ENCODE results near the gene CGGBP1. TPM values are rescaled to one million over a fixed set of nuclear protein-coding genes. Genes with fewer than 3 reads are reported as not detected.

CGGBP1 gene
- total RNA-seq, 2 donors from 2014 or later, result 139 to 163 TPM

DNA sequence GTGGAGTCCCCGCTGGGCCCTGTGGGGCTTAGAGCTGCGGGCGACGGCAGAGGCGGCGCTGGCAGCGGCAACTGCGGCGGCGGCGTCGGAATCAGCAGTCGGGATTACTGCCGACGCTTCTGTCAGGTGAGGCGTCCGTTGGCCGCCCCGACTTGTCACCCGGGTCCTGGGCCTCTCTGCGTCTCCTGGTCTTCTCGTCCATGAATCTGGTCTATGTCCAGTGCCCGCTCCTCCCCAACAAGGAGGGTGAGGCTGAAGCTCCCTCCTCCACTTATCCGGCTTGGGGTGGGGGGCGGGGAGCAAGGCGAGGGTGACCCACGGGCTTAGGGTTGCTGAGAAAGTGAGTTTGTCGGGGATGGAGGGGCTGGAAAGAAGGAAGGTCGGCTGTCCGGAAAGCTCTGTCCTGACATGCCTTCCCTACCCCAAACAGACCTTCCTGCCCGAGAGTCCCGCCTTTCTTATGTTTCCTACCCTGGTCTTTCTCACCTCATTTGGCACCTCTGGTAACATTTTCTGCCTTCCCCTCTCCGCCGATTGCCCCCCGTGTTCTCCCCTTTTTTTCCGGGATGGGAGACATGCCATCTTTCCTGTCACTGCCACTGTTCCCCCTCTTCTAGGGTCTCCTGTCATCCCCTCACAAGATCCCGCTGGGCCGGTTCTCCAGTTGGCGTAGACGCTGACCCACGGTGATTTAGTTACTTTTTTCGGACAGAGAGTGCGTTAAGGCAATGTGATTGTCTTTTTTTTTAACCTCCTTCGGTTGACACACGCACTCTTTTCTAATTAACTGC is 770 bp upstream of the CGGBP1 start:
- no peaks in the 10 kb centered on the region for H3K9me3 Mint-ChIP-seq
- DNase-seq (peak in 1 of 2 donors; percentile 2), ATAC-seq (replicated peaks in 1 of 2) (peak in 1 of 2 donors; percentile 6)
- no peaks in the 10 kb centered on the region for H3K27me3 Mint-ChIP-seq (ENCODE audit: low read depth)
- H3K4me1 Mint-ChIP-seq (ENCODE audit: low read depth), result peaks cover 68% of the 10 kb centered on the region
- peaks cover 16 to 26% of the 10 kb centered on the region in 2 donors for H3K36me3 Mint-ChIP-seq (ENCODE audit: insufficient read depth in 2 of 2)
- H3K4me3 Mint-ChIP-seq, result peak overlapping the region; percentile 99 to 100
- peak overlapping the region; percentile 97 for H3K27ac Mint-ChIP-seq

DNA sequence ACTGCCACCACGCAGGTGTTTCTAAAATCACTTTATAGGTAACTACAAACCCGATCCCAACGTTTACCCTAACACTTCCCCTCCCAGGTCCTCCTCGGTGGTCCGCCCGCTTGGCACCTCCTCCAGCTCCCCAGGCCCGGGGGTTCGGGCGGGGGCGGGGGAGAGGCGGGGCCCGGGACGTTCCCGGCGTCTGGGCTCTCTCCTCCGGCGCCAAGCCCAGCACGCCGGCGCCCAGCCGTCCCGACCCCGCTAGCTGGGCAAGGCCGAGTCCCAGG is 562 bp downstream of the CGGBP1 start:
- Mint-ChIP-seq H3K27ac (peak overlapping the region; percentile 99), H3K27me3 (ENCODE audit: low read depth) (no peaks in the 10 kb centered on the region), H3K9me3 (no peaks in the 10 kb centered on the region), H3K36me3 (ENCODE audit: insufficient read depth in 2 of 2) (peaks cover 16 to 27% of the 10 kb centered on the region in 2 donors), H3K4me3 (peak overlapping the region; percentile 99 to 100), H3K4me1 (ENCODE audit: low read depth) (peaks cover 62% of the 10 kb centered on the region)
- no peak for DNase-seq
- peak in 1 of 2 donors; percentile 29 for ATAC-seq (replicated peaks in 1 of 2)

DNA sequence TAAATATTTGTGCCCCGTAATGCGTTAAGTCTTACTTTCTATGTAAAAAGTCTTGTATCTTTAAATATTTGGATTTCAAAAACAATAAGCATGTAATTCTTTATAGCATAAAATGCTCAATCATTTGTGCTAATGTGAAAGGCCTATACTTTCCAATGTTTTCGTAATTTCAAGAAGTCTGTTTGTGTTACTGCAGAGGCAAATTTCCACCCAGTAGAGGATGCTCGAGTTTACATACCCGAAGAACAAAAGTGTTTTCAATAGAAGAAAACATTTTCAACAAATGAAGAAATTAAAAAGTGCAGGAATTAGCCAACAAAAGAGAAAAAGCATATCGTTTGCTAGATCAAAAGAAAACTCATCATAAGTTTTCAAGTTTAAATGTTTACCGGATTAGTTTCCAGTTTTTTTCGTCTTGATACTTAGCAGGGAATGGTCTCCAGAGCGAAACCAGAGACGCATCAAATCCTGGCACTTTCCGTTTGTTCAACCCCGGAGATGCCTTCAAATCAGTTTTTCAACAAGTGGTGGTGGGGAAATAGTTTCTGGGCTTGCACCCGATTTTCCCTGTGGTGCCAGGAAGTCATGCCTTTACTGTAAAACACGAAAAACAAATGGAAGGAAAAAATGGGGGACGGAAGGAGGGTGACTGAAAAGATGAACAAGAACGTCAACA is 1.0 kb downstream of the CGGBP1 start:
- Mint-ChIP-seq H3K4me1 (ENCODE audit: low read depth) (peaks cover 58% of the 10 kb centered on the region), H3K36me3 (ENCODE audit: insufficient read depth in 2 of 2) (peaks cover 16 to 27% of the 10 kb centered on the region in 2 donors), H3K27me3 (ENCODE audit: low read depth) (no peaks in the 10 kb centered on the region), H3K4me3 (peak overlapping the region; percentile 99 to 100), H3K27ac (peak overlapping the region; percentile 99), H3K9me3 (no peaks in the 10 kb centered on the region)
- DNase-seq, result no peak
- ATAC-seq (replicated peaks in 1 of 2), result no peak

DNA sequence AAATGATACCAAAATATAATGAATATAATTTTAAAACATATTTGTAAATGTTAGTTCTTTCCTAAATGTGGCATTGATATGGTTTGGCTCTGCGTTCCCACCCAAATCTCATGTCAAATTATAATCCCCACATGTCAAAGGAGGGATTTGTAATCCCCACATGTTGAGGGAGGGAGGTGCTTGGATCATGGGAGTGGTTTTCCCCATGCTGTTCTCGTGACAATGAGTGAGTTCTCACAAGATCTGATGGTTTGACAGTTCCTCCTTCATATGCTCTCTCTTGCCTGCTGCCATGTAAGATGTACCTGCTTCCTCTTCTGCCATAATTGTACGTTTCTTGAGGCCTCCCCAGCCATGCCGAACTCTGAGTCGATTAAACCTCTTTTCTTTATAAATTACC is 12.0 kb downstream of the CGGBP1 start:
- no peak for ATAC-seq (replicated peaks in 1 of 2)
- no peak overlapping the region for H3K27ac Mint-ChIP-seq
- H3K4me1 Mint-ChIP-seq (ENCODE audit: low read depth), result peaks cover 6% of the 10 kb centered on the region
- H3K36me3 Mint-ChIP-seq (ENCODE audit: insufficient read depth in 2 of 2), result no peaks in the 10 kb centered on the region
- H3K27me3 Mint-ChIP-seq (ENCODE audit: low read depth), result no peaks in the 10 kb centered on the region
- no peak for DNase-seq
- H3K4me3 Mint-ChIP-seq, result no peak overlapping the region
- H3K9me3 Mint-ChIP-seq, result no peaks in the 10 kb centered on the region

DNA sequence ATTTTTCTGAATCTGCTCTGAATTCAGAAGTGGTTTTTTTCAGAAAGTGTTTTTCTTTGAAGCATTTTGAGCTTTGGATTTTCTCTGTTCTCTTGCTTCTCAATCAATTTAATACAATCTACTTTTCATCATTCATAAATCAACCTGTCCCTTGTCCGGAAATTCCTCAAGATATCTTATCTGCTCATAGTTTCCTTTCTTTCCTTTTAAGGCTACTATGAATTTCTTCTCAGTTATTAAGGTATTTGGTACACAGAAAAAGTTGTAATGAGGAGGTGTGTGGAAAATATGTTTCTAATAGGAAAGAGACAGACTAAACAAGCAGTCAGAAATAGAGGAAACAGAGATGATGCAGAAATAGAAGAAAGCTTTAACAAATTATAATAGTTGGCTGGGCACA is 14.4 kb downstream of the CGGBP1 start:
- no peaks in the 10 kb centered on the region for H3K36me3 Mint-ChIP-seq (ENCODE audit: insufficient read depth in 2 of 2)
- no peak overlapping the region for H3K4me3 Mint-ChIP-seq
- no peaks in the 10 kb centered on the region for H3K27me3 Mint-ChIP-seq (ENCODE audit: low read depth)
- H3K27ac Mint-ChIP-seq, result no peak overlapping the region
- H3K9me3 Mint-ChIP-seq, result no peaks in the 10 kb centered on the region
- DNase-seq (no peak), ATAC-seq (replicated peaks in 1 of 2) (no peak)
- peaks cover 6% of the 10 kb centered on the region for H3K4me1 Mint-ChIP-seq (ENCODE audit: low read depth)

DNA sequence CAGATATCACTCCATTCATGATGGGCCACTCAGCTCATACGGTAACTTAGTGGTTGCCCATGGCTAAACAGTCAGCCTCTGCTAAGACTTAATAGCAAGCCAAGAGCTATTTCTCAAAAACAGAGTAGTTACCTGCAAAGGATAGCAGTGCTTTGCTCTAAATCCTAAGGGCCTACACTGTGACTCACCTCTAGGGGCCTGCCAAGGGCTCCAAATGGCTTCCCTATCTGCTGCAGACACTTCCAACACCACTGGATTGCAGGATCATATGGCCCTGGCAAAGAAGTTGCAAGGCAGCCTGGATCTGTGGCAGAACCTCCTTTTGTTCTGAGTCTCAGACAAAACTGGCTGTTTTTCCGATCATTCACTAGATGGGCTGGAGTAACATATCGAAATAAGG is 17.8 kb downstream of the CGGBP1 start:
- Mint-ChIP-seq H3K36me3 (ENCODE audit: insufficient read depth in 2 of 2) (no peaks in the 10 kb centered on the region), H3K4me3 (no peak overlapping the region), H3K9me3 (no peaks in the 10 kb centered on the region), H3K4me1 (ENCODE audit: low read depth) (peaks cover 6% of the 10 kb centered on the region), H3K27ac (no peak overlapping the region), H3K27me3 (ENCODE audit: low read depth) (no peaks in the 10 kb centered on the region)
- ATAC-seq (replicated peaks in 1 of 2) (no peak), DNase-seq (no peak)

DNA sequence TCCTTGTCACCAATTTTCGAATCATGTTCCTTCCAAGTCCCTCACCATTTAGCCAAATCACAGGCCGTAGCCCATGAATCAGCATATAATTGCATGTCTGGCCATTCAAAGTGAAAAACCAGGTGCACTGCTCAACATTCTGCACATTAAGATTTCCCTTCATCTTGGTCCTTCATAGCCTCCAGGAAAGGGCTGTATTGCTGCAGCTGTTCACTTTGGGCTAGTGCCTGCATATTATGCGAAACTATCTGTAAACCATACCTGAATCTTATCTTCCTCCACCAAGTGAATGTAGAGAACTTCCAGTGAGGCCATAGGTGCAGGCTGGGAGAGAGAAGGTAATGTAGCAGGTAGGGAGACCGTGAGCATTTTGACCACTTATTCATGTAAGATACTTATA is 18.3 kb downstream of the CGGBP1 start:
- DNase-seq (no peak), ATAC-seq (replicated peaks in 1 of 2) (no peak)
- Mint-ChIP-seq H3K36me3 (ENCODE audit: insufficient read depth in 2 of 2) (no peaks in the 10 kb centered on the region), H3K9me3 (no peaks in the 10 kb centered on the region), H3K27ac (no peak overlapping the region), H3K27me3 (ENCODE audit: low read depth) (no peaks in the 10 kb centered on the region), H3K4me3 (no peak overlapping the region), H3K4me1 (ENCODE audit: low read depth) (peaks cover 6% of the 10 kb centered on the region)

DNA sequence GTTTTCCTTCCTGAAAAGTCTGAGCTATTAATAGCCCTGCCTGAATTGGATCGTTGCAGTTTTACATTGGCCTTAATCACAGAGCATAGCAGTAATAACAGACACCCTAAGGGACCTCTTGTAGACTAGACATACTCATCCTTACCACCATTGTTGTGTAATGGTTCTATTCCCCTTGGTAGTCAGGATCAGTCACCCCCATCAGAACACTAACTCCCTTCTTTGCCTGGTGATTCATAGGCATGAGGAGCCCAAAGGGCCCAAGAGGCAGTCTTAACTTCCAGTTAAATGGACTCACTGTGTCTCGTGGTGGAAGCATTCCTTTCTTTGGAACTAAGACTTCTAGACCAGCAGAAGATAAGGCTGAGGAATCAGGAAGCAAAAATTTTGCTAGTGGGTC is 20.2 kb downstream of the CGGBP1 start:
- no peaks in the 10 kb centered on the region for H3K27me3 Mint-ChIP-seq (ENCODE audit: low read depth)
- H3K36me3 Mint-ChIP-seq (ENCODE audit: insufficient read depth in 2 of 2), result no peaks in the 10 kb centered on the region
- peaks cover 12% of the 10 kb centered on the region for H3K4me1 Mint-ChIP-seq (ENCODE audit: low read depth)
- H3K27ac Mint-ChIP-seq, result no peak overlapping the region
- no peak overlapping the region for H3K4me3 Mint-ChIP-seq
- H3K9me3 Mint-ChIP-seq, result no peaks in the 10 kb centered on the region
- no peak for ATAC-seq (replicated peaks in 1 of 2)
- DNase-seq, result no peak

DNA sequence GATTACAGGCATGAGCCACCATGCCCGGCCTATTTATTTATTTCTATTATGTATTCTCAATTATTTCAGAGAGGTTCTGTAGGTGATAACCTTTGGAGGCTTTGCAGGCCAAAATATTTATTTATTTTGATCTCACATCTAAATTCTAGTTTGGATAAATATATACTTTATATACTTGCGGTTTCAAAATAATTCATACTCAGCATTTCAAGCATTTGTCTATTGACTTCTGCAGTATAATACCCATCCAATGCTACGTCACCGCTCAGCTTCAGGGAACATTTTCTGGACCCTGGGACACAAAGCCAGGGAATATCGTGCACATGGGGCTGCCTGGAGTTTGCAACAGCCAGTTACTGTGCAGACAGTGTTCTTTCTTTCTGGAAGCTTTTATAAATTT is 22.6 kb downstream of the CGGBP1 start:
- Mint-ChIP-seq H3K36me3 (ENCODE audit: insufficient read depth in 2 of 2) (no peaks in the 10 kb centered on the region), H3K27ac (no peak overlapping the region), H3K9me3 (no peaks in the 10 kb centered on the region), H3K27me3 (ENCODE audit: low read depth) (no peaks in the 10 kb centered on the region), H3K4me1 (ENCODE audit: low read depth) (peaks cover 33% of the 10 kb centered on the region), H3K4me3 (no peak overlapping the region)
- ATAC-seq (replicated peaks in 1 of 2) (no peak), DNase-seq (no peak)

DNA sequence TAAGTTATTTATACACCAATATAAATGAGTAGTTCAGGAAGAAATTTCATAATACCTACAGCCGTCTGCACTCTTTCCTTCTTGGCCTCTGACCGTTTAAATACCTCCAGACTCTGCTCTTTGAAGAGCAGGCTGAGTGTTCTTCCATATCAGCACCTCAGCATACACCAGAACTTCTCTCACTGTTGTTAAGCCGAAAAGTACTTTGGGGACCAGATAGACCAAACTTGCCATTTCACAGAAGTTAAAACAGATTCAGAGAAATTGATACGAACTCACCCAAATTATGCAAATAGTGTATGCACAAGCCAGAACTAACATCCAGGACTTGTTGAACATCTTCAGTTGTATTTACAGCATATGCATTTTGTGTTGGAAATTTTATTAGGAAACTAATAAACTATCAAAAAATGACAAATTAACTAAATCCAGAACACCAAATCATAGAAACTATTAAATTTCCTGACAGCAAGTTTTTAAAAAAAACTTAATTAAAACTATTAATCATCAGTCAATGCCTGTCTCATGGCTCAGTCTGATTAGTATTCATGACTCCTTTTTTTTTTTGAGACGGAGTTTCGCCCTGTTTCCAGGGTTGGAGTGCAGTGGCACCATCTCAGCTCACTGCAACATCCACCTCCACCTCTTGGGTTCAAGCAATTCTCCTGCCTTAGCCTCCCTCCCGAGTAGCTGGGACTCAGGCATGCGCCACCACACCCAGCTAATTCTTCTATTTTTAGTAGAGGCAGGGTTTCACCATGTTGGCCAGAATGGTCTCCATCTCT is 24.1 kb downstream of the CGGBP1 start:
- Mint-ChIP-seq H3K9me3 (no peaks in the 10 kb centered on the region), H3K4me1 (ENCODE audit: low read depth) (peaks cover 38% of the 10 kb centered on the region), H3K36me3 (ENCODE audit: insufficient read depth in 2 of 2) (no peaks in the 10 kb centered on the region), H3K27me3 (ENCODE audit: low read depth) (no peaks in the 10 kb centered on the region), H3K27ac (no peak overlapping the region), H3K4me3 (peak overlapping the region in 1 of 2 donors; percentile 17)
- ATAC-seq (replicated peaks in 1 of 2) (no peak), DNase-seq (no peak)

DNA sequence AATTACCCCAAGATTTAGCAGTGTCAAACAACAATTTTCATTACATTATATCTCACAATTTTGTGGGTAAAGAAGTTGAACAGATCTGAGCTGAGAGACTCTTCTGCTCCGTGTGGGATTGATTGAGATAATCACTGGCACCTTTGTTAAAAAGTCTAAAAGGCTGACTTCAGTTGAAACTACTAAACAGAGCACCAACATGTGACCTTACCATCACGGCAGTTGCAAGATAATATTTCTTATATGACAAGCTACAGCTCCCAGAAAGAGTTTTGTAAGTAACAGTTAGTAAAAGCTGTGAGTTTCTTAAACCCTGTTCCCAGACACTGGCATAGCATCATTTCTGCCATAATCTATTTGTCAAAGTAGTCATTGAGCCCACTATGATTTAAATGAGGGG is 25.0 kb downstream of the CGGBP1 start:
- H3K9me3 Mint-ChIP-seq, result peaks cover 0 to 2% of the 10 kb centered on the region in 2 donors
- DNase-seq (no peak), ATAC-seq (replicated peaks in 1 of 2) (no peak)
- H3K4me1 Mint-ChIP-seq (ENCODE audit: low read depth), result peaks cover 42% of the 10 kb centered on the region
- H3K4me3 Mint-ChIP-seq, result no peak overlapping the region
- no peaks in the 10 kb centered on the region for H3K36me3 Mint-ChIP-seq (ENCODE audit: insufficient read depth in 2 of 2)
- no peaks in the 10 kb centered on the region for H3K27me3 Mint-ChIP-seq (ENCODE audit: low read depth)
- no peak overlapping the region for H3K27ac Mint-ChIP-seq

DNA sequence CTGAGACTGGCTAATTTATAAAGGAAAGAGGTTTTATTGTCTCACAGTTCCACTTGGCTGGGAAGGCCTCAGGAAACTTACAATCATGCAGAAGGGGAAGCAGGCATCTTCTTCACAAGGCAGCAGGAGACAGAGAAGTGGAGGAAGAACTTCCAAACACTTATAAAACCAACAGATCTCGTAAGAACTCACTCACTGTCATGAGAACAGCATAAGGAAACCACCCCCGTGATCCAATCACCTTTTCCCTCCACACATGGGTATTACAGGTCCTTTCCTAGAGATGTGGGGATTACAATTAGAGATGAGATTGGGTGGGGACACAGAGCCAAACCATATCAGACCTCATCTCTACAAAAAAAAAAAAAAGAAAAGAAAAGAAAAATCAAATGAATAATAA is 25.7 kb downstream of the CGGBP1 start:
- peaks cover 42% of the 10 kb centered on the region for H3K4me1 Mint-ChIP-seq (ENCODE audit: low read depth)
- no peak for ATAC-seq (replicated peaks in 1 of 2)

DNA sequence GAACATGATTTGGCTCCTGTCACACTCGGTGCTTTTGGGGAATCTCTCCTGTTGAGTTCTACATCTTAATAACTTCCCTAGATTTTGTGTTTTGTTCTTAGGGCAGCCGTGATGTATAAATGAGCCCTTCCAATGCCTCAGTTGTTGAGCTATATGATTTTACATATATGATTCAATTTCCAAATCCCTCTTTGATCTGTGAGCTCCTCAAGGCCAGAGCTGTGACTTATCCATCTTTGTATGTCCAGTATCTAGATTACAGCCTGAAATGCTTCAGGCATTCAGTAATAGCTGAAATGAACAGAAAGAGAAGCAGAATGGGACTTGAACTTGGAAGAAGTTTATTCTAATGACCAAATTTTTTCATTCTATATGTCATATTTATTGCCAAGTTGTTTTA is 26.6 kb downstream of the CGGBP1 start:
- no peaks in the 10 kb centered on the region for H3K27me3 Mint-ChIP-seq (ENCODE audit: low read depth)
- ATAC-seq (replicated peaks in 1 of 2), result peak; percentile 27 to 56
- H3K36me3 Mint-ChIP-seq (ENCODE audit: insufficient read depth in 2 of 2), result no peaks in the 10 kb centered on the region
- DNase-seq, result no peak
- peak overlapping the region; percentile 84 to 96 for H3K4me3 Mint-ChIP-seq
- peak overlapping the region; percentile 98 for H3K27ac Mint-ChIP-seq
- H3K4me1 Mint-ChIP-seq (ENCODE audit: low read depth), result peaks cover 42% of the 10 kb centered on the region
- peaks cover 0 to 2% of the 10 kb centered on the region in 2 donors for H3K9me3 Mint-ChIP-seq

More for the DNA sequence above, 25.7 kb downstream of the CGGBP1 start:
- DNase-seq, result no peak
- Mint-ChIP-seq H3K4me3 (peak overlapping the region; percentile 24 to 64), H3K36me3 (ENCODE audit: insufficient read depth in 2 of 2) (no peaks in the 10 kb centered on the region), H3K27ac (peak overlapping the region; percentile 80), H3K27me3 (ENCODE audit: low read depth) (no peaks in the 10 kb centered on the region), H3K9me3 (peaks cover 0 to 2% of the 10 kb centered on the region in 2 donors)

Measured in activated T-cell treated with anti-CD3 and anti-CD28 coated beads, Interleukin-2, amount 50 U/mL, for 72 hours (primary cell).